Uterus (tissue), 2 donors: ENCODE results near the gene FILIP1L.

Source experiments
- POLR2A ChIP-seq, 2 donors: fragments of 450-650 bp; IDR thresholded peaks; one replicate each; pipeline ENCODE4 v1.6.1; 2016; ENCODE audit warnings: antibody characterized with exemption in 2 of 2, mild to moderate bottlenecking in 1 of 2, moderate library complexity in 1 of 2
- TF ChIP-seq, protein P1 (sequence below), 4 experiments: fragments of 200-600 bp in 2 of 4; fragments of 450-650 bp in 2 of 4; sonication (generic) in 2 of 4; IDR thresholded peaks; one replicate each; pipeline ENCODE4 v1.5.1; 2016 to 2019; ENCODE audit warnings: antibody characterized with exemption in 4 of 4, mild to moderate bottlenecking in 2 of 4, moderate library complexity in 1 of 4

DNA sequence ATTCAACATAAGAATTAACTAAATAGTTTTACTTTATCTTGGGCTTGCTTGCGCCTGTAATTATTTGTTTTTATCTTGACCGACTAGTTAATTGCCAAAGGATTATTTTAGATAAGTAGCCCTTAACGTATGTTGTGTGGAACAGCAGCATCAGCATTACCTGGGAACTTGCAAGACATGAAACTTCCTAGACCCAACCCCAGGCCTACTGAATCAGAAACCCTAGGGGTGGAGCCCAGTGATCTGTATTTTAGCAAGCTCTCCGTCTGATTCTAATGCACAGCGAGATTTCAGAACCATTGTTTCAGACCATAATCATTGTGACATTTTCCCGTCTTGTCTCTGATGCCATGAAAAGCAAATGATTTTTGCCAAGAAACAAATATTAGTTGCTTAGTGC, 31.1 kb downstream of the FILIP1L start:
- TF ChIP-seq, protein P1, sequence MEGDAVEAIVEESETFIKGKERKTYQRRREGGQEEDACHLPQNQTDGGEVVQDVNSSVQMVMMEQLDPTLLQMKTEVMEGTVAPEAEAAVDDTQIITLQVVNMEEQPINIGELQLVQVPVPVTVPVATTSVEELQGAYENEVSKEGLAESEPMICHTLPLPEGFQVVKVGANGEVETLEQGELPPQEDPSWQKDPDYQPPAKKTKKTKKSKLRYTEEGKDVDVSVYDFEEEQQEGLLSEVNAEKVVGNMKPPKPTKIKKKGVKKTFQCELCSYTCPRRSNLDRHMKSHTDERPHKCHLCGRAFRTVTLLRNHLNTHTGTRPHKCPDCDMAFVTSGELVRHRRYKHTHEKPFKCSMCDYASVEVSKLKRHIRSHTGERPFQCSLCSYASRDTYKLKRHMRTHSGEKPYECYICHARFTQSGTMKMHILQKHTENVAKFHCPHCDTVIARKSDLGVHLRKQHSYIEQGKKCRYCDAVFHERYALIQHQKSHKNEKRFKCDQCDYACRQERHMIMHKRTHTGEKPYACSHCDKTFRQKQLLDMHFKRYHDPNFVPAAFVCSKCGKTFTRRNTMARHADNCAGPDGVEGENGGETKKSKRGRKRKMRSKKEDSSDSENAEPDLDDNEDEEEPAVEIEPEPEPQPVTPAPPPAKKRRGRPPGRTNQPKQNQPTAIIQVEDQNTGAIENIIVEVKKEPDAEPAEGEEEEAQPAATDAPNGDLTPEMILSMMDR (IDR thresholded peaks at IDR 0.05), result no peak
- no peak for TF ChIP-seq POLR2A (IDR thresholded peaks at IDR 0.05)
